COLO668 (cell line): ENCODE data around the gene MEMO1.
"Not testable (repeated sequence)": the region's sequence is repeated elsewhere in the genome, so short reads cannot be mapped to it uniquely, and the experiment has no call there.

Source experiments
- DNase-seq: peaks from one replicate; lab custom pipeline; 2025; ENCODE audit not compliant: unreplicated experiment; lab: John Stamatoyannopoulos, UW

MEMO1 gene

DNA sequence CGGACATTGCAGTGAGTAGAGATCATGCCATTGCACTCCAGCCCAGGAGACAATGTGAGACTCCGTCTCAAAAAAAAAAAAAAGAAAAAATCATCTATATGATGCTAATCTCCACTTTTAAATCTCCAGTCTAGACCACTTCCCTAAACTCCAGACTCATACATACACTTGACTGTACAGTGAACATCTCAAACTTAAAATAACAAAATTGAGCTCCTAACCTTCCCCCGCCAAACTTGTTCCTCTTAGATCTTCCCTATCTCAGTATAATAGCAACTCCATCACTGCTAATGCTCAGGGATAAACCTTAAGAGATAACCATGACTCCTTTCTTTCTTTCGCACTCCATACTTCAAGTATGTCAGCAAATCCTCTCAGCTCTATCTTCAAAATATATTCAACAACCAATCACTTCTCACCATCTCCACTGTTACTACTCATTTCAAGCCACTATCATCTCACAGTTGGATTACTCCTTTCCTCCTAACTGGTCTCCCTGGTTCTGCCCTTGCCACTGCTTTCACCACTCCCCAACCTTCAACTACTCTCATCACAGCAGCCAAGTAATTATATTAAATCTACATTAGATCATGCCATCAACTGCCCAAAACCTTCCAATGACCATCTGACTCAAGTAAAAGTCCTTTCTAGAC, 12.0 kb downstream of the MEMO1 start:
- no peak for DNase-seq

DNA sequence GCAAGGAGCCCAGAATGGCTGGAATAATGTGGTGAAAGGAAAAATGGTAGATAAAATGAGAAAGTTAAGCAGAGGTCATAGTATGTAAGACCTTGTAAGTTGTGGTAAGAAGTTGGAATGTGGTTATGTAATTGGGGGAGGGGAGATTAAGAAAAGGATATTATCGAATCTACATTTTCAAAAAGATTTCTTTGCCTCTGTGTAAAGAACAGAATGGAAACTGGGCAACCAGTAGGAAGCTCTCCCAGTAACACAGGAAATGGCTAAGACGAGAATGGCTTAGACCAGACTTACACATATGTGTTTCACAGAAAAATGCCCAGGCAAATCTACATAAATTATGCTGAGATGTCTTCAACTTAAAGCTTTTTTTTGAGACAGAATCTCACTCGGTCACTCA, 13.2 kb downstream of the MEMO1 start:
- no peak for DNase-seq

DNA sequence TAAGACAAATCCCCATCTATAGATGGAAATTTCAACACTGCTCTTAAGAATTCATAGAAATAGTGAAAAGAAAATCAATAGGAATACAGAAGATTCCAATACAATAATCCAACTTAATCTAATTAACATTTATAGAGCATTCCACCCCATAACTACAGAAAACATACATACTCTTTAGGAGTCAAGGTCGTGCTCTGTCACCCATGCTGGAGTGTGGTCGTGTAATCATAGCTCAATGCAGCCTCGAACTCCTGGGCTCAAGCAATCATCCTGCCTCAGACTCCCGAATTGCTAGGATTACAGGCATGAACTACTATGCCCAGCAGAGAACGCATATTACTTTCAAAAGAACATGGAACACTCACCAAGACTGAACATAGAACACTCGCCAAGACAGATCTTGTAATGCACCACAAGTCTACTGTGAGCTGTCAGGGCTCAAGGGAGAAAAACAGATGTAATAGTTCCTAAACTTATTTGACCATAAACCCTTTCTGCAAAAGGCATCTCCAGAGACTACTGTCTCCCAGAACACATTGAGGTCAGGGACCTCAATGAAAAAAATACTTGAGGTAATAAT, 14.1 kb downstream of the MEMO1 start:
- DNase-seq = no peak

DNA sequence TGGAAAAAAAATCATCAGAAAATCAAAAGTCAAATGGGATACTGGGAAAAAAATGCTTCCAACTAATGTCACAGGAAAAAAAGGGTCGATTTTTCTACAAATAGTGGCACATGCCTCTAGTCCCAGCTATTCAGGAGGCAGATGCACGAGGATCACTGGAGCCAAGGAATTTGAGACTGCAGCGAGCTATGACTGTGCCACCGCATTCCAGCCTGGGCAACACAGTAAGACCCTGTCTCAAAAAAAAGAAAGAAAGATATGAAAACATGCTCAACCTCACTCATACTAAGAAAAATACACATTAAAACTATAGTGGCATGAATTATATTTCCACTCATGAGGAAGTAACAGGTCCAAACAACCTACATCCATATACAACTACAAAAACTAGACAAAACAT, 17.9 kb downstream of the MEMO1 start:
- DNase-seq = no peak

DNA sequence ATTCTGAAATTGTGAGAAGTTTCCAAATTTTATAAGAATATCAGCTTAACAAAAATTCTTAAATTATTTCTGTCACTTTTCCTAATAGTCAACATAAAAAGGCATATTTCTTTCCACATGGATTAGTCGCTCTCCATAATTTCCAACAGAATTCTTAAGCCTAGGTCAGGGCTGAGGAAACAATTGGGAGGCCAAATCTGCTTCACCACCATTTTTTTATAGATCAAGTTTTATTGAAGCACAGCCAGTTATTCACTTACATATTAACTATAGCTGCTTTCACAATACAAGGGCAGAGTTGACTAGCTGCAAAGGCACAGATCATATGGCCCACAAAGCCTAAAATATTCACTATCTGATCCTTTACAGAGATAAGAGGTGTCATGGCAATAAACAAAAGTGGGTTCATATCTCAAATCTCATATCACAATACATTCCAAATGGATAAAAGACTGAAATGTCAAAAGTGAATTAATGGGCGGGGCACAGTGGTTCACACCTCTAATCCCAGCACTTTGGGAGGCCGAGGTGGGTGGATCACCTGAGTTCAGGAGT, 18.7 kb downstream of the MEMO1 start:
- DNase-seq = no peak

DNA sequence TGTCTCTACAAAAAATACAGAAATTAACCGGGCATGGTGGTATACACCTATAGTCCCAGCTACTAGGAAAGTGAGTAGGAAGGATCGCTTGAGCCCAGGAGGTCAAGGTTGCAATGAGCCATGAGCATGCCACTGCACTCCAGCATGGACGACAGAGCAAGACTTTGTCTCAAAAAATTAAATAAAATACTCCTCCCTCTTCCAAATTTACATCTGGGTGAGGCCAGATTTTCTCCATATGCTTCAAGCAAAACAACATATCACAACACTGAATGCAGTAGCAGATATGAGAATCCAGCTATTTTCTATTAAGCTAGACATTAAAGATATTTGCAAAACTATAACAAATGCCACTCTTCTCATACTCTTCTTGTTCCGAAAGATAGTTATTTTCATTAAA, 20.9 kb downstream of the MEMO1 start:
- DNase-seq = no peak

DNA sequence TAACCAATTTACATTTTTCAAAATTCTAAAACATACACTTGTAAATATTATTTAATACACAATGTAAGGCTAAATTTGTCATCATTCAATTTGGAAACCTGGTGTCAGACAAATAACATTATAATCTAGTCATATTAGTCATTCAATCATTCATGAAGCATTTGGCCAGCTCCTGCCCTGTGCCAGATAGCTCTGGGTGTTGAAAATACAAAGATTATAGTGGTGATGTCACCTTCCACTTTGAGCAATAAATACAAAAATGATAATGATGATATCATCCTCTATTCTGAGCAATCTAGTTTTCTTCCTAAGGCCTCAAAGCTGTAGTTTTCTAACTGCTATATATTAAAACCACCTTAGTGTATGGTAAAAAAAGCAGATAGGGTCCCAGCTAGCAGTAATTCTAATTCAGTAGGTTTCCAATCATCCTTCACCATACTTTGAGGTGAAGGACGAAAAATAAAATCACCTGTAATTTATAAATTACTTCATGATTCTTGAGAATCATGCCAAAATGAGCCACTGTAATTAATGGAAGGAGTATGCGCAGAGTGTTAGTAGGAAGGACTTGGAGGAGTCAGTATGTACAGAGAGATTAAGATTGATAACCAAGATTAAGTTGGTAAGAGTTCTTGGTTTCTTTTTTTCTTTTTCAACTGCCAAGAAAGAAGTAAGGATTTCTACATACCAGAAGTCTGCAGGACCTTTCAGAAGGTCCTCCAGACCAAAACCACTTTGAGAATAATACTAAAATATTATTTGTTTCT, 23.2 kb downstream of the MEMO1 start:
- no peak for DNase-seq

DNA sequence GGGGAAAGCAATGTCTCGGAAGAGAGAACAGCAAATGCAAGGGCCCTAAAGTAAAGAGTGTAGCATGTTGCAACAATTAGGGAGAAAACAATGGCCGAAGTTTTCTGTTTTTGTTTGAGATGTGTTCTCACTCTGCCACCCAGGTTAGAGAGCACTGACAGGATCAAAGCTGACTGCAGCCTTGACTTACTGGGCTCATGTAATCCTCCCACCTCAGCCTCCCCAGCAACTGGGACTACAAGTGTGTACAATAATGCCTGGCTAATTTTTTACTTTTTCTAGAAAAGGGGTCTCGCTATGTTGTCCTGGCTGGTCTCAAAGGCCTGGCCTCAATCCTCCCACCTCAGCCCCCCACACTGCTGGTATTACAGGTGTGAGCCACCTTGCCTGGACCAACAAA, 23.9 kb downstream of the MEMO1 start:
- no peak for DNase-seq

DNA sequence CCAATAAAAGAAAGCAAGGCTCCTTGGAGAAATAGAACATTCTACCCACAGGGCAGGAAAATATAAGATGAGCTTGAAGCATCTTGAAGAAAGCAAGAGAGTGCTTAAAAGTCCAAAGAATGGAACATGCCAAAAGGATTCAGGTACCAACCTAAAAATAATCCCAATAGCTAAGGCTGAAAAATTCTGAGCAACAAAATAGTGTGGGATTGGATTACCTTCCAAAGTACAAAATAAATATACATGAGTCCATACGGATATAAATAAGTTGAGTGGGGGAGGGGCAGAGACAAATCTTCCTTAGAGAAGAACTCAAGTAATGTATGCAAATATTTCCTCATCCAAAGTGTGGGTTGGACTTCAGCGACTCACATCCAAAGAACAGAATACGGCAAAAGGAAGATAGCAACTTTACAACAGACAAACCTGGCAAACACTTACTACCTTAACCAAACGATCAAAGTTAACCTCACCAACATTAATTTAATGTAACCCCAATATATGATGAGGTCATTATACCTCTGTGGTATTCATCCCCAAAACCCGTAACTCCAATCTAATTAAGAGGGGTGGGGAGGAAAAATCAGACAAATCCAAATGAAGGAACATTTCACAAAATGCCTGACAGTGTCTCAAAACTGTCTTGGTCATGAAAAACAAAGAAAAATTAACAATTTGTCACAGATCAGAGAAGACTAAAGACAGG, 26.9 kb downstream of the MEMO1 start:
- no peak for DNase-seq

DNA sequence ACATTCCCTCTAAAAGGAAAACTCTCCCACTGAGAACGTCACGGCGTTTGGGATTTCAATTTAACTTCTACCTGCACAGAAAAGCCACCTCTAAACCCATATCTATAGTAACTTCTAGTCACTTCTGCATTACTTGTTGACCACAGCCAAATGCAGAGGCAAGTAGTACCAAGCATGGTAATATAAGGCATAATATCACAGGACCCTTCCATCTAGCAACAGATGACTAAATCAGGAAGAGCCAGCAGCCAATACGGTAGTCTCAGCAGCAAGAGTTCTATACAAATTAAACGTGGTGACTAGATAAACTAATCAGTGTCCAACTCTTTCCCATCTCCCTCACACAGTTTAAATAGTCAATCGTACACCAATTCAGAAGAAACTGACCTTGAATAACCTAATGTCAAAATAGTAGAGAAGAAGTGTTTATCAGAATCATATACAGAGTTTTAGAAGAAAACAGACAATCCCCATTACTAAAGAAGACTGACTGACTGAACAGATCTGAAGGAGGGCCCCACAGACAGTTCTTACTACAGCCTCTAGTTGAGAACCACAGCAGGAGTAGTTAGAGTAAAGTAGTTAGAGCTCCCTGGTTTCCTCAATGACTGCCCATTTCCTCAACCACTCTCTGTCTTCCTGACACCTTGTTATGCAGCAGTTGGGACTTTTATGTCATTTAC, 30.0 kb downstream of the MEMO1 start:
- no peak for DNase-seq

DNA sequence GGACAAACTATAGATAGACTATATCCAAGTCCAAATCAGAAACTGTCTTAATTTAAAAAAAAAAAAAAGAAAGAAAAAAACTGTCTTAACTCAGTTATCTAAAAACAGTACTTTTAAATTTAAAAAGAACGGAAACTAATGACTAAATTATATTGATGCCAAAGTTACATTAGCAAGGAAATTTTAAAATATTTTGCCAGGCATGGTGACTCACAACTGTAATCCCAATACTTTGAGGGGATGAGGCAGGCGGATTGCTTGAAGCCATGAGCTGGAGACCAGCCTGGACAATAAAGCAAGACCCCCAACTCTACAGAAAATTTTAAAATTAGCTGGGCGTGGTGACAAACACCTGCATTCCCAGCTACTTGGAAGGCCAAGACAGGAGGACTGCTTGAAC, 30.9 kb downstream of the MEMO1 start:
- DNase-seq = no peak

DNA sequence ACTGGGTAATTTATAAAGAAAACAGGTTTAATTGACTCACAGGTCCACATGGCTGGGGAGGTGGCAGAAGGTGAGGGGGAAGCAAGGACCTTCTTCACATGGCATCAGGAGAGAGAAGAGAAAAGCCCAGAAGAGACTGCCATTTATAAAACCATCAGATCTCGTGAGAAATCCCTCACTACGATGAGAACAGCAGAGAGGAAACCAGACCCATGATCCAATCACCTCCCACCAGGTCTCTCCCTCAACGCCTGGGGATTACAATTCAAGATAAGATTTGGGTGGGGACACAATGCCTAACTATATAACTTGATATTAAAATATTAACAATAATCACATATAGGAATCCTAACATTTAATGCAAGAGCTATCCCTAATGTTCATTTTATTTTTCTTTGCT, 31.8 kb downstream of the MEMO1 start:
- no peak for DNase-seq

DNA sequence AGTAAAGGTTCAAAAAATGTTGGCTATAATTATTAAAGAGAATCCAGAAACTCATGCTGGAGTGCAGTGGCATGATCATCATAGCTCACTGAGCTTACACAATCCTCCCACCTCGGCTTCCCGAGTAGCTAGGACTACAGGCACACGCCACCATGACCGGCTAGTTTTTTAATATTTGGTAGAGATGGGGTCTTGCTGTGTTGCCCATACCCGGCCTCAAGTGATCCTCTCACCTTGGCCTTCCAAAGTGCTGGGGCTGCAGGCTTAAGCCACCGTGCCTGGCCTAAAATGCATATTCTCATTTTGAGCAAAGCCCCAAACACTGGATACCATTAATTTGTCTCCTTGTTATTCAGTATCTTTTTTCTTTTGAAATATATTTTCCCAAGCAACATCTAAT, 32.4 kb downstream of the MEMO1 start:
- no peak for DNase-seq

DNA sequence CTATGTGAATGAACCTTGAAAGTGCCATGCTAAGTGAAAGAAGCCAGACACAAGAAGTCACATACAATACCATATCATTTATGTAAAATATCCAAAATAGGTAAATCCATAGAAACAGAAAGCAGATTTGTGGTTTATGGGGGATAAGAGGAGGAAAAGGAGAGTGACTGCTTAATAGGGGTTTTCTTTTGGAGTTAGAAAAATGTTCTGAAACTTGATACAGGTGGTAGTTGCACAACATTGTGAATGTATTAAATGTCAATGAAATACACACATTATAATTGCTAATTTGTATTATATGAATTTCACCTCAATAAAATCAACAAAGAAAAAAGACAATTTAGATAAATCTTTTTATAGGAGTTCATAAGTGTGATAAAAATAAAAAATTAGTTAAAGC, 37.1 kb downstream of the MEMO1 start:
- DNase-seq = no peak

DNA sequence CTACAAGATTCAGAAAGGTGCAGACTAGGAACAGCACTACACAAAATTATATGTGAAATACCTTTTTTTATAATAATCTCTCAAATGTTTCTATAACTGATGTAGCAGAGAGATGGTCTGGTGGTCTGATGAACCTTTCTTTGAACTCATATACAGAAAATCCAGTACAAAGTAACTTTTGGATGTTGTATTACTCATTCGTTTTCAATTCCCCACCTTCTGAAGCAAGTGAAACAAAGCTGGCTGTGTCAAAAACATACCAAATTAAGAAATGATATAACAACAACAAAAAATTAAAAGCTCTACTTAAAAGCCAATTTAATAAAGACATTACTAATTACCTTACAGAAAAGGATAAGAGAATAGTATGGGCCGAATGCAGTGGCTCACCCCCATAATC, 38.7 kb downstream of the MEMO1 start:
- no peak for DNase-seq

DNA sequence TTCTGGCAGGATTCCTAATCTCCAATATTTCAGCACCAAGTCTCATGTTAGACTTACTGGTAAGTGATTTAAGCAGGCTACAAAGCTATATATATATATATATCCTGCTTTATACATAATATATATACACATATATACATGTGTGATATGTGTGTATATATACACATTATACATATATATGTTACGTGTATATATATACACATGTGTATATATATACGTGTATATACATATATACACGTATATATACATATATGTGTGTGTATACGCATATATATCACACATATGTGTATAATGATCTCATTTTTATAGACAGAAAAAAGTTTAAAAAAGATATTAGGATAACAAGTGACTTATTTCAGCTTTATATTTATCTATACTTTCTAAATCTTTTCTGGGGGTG, 41.6 kb downstream of the MEMO1 start:
- DNase-seq = no peak

DNA sequence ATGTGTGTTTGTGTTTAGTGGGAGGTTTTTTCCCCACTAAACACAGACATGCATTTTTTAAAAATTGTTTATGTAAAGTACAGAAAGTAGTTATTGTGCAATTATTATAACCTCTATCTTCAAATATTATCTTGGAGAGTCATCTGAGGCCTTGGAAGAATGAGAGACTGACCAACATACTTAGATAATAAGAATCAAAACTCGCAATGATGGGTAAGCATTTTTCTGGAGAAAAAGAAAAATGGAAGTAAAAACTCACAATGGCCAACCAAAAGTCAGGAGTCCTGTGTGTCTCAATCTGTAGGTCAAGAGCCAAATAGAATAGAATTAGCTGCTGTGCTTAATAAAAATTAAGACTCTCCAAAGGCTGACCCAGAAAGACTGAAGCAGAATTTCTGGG, 43.0 kb downstream of the MEMO1 start:
- no peak for DNase-seq

DNA sequence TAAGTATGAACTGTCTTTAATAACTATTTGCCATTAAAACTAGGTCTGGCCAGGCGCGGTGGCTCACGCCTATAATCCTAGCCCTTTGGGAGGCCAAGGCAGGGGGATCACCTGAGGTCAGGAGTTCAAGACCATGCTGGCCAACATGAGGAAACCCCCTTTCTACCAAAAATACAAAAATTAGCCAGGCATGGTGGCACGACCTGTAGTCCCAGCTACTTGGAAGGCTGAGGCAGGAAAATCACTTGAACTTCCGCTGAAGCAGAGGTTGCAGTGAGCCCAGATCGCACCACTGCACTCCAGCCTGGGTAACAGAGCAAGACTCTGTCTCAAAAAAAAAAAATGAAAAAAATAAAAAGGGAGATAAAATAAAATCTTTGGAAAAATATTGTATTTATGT, 44.4 kb downstream of the MEMO1 start:
- DNase-seq = not testable (repeated sequence)

DNA sequence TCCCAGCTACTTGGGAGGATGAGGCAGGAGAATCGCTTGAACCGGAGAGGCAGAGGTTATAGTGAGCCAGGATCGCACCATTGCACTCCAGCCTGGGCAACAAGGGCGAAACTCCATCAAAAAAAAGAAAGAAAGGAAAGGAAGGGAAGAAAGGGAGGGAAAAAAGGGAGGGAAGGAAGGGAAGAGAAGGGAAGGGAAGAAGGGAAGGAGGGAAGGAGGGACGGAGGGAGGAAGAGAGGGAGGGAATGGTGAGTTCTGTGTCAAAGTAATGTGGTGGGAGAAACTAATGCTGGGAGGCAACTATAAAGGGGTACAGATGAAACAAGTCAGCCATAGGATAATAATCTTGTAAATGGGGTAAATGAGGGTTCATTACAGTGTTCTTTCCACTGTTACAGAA, 45.7 kb downstream of the MEMO1 start:
- DNase-seq = no peak

DNA sequence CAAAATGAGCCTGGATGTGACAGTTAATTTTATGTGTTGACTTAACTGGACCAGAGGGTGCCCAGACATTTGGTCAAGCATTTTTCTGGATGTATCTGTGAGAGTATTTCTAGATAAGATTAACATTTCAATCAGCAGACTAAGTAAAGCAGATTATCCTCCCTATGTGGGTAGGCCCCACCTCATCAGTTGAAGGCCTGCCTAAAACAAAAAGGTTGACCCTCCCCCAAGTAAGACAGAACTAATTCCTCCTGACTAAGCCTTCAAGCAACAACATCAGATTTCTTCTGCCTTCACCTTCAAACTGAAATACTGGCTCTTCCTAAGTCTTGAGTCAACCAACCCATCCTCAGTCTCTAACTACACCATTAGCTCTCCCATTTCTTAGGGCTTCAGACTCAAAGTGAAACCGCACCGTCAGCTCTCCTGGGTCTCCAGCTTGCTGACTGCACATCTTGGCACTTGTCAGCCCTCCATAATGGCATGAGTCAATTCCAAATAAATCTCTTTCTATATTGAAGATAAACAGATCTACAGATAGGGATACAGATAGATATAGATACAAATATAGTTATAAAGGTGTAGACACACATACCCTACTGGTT, 47.9 kb downstream of the MEMO1 start:
- no peak for DNase-seq
